IMR-90 (cell line): ENCODE measurements around the gene FRMD4B. TPM values are rescaled to one million over a fixed set of nuclear protein-coding genes. Genes with fewer than 3 reads are reported as not detected.

ENCODE experiments used
- ATAC-seq: fragments of 200-7000 bp; cut with Tn5 transposase; 2 replicates; pipeline ENCODE4 v1.9.1; 2020; ENCODE audit warnings: low read depth, mild to moderate bottlenecking, moderate library complexity
- BruUV-seq: library from RNA; stranded (reverse); fragments of 400-500 nt; replicated peaks from 2 replicates; lab custom pipeline; 2021; lab: Mats Ljungman, UMichigan
- CTCF ChIA-PET: fragments of 300-600 bp; formaldehyde crosslinking; extraction: SDS; loops from one replicate; lab custom pipeline; 2021; ENCODE audit warnings: antibody characterized with exemption; lab: Yijun Ruan, JAX
- POLR2A ChIA-PET: fragments of 300-600 bp; sonication (Branson Sonifier 250); formaldehyde crosslinking; loops from one replicate; lab custom pipeline; 2022; ENCODE audit warnings: antibody characterized with exemption; ENCODE audit not compliant: unreplicated experiment; lab: Charles Lee
- DNase-seq: peaks from one replicate; pipeline ENCODE4 v3.0.0; 2013
- H2AFZ ChIP-seq: replicated peaks from 2 replicates; pipeline ENCODE3; 2013; ENCODE audit warnings: low read length, mild to moderate bottlenecking; ENCODE audit not compliant: poor library complexity
- H2AK5ac ChIP-seq: 2 replicates; pipeline ENCODE4 v1.6.1; 2013; ENCODE audit warnings: low read depth, low read length, inconsistent platforms
- H2AK9ac ChIP-seq: replicated peaks from 2 replicates; pipeline ENCODE3; 2013; ENCODE audit warnings: mild to moderate bottlenecking, low read depth, low read length, moderate library complexity; ENCODE audit not compliant: poor library complexity
- H2BK120ac ChIP-seq: 2 replicates; pipeline ENCODE4 v1.6.1; 2013; ENCODE audit warnings: low read depth, low read length, inconsistent platforms
- H2BK15ac ChIP-seq: 3 replicates; pipeline ENCODE4 v1.6.1; 2013; ENCODE audit warnings: low read depth, low read length, inconsistent platforms
- H2BK20ac ChIP-seq: 2 replicates; pipeline ENCODE4 v1.6.1; 2013; ENCODE audit warnings: low read depth, mild to moderate bottlenecking, inconsistent platforms, low read length, moderate library complexity
- H2BK5ac ChIP-seq: 2 replicates; pipeline ENCODE4 v1.6.1; 2013; ENCODE audit warnings: mild to moderate bottlenecking, low read depth, low read length, inconsistent platforms; ENCODE audit not compliant: poor library complexity, severe bottlenecking
- H3K14ac ChIP-seq: replicated peaks from 2 replicates; pipeline ENCODE4 v1.6.1; 2013; ENCODE audit warnings: low read depth, low read length, inconsistent platforms
- H3K18ac ChIP-seq: 2 replicates; pipeline ENCODE4 v1.6.1; 2013; ENCODE audit warnings: low read depth, low read length, control low read depth
- H3K23ac ChIP-seq: 2 replicates; pipeline ENCODE4 v1.6.1; 2013; ENCODE audit warnings: low read depth, low read length, inconsistent platforms
- H3K27ac ChIP-seq: 2 replicates; pipeline ENCODE4 v1.5.1; 2013; ENCODE audit warnings: mild to moderate bottlenecking, control low read depth, low read length; ENCODE audit not compliant: insufficient read depth
- H3K27me3 ChIP-seq: 2 replicates; pipeline ENCODE4 v1.6.1; 2013; ENCODE audit warnings: low read length; ENCODE audit not compliant: control insufficient read depth, insufficient read depth
- H3K36me3 ChIP-seq: 2 replicates; pipeline ENCODE4 v1.6.1; 2013; ENCODE audit warnings: low read length, mixed read lengths; ENCODE audit not compliant: control insufficient read depth, insufficient read depth
- H3K4ac ChIP-seq: 2 replicates; pipeline ENCODE4 v1.6.1; 2013; ENCODE audit warnings: low read depth, low read length, inconsistent platforms
- H3K4me1 ChIP-seq: 2 replicates; pipeline ENCODE4 v1.6.1; 2013; ENCODE audit warnings: low read length, mixed read lengths; ENCODE audit not compliant: control insufficient read depth, insufficient read depth
- H3K4me2 ChIP-seq: 2 replicates; pipeline ENCODE4 v1.6.1; 2013; ENCODE audit warnings: low read depth, mild to moderate bottlenecking, control low read depth, low read length, moderate library complexity
- H3K4me3 ChIP-seq: 2 replicates; pipeline ENCODE4 v1.5.1; 2013; ENCODE audit warnings: low read depth, mild to moderate bottlenecking, control low read depth, low read length, moderate library complexity; ENCODE audit not compliant: insufficient read depth
- H3K56ac ChIP-seq: 2 replicates; pipeline ENCODE4 v1.6.1; 2013; ENCODE audit warnings: low read length, inconsistent platforms; ENCODE audit not compliant: insufficient read depth; ENCODE audit errors: extremely low read depth
- H3K79me1 ChIP-seq, 2 experiments: 2 replicates each; pipeline ENCODE4 v1.6.1; 2013; ENCODE audit warnings: low read length in 2 of 2, inconsistent platforms in 1 of 2, low read depth in 1 of 2
- H3K9ac ChIP-seq: 2 replicates; pipeline ENCODE4 v1.6.1; 2013; ENCODE audit warnings: low read depth, low read length, control low read depth
- H3K9me1 ChIP-seq: 2 replicates; pipeline ENCODE4 v1.6.1; 2013; ENCODE audit warnings: low read length, inconsistent platforms; ENCODE audit not compliant: insufficient read depth
- H3K9me3 ChIP-seq: 2 replicates; pipeline ENCODE4 v1.6.1; 2013; ENCODE audit warnings: low read length; ENCODE audit not compliant: control insufficient read depth, insufficient read depth
- H4K20me1 ChIP-seq: 2 replicates; pipeline ENCODE4 v1.6.1; 2013; ENCODE audit warnings: low read length, inconsistent platforms; ENCODE audit not compliant: insufficient read depth
- H4K5ac ChIP-seq: 2 replicates; pipeline ENCODE4 v1.6.1; 2013; ENCODE audit warnings: mild to moderate bottlenecking, low read depth, low read length, control low read depth
- H4K8ac ChIP-seq, 2 experiments: 2 replicates each; pipeline ENCODE4 v1.6.1; 2013; ENCODE audit warnings: low read depth in 2 of 2, low read length in 2 of 2, control low read depth in 1 of 2, inconsistent platforms in 1 of 2
- H4K91ac ChIP-seq: 2 replicates; pipeline ENCODE4 v1.6.1; 2013; ENCODE audit warnings: low read depth, low read length, inconsistent platforms; ENCODE audit not compliant: insufficient read depth
- CHD1 ChIP-seq: IDR thresholded peaks from 2 replicates; pipeline ENCODE4 v1.6.1; 2012; ENCODE audit warnings: low read depth, low read length, improper control_type of control experiment
- MAZ ChIP-seq: IDR thresholded peaks from 2 replicates; pipeline ENCODE4 v1.6.1; 2012; ENCODE audit warnings: low read depth, mild to moderate bottlenecking, low read length, improper control_type of control experiment, moderate library complexity, borderline replicate concordance
- MXI1 ChIP-seq: IDR thresholded peaks from 2 replicates; pipeline ENCODE4 v1.6.1; 2012; ENCODE audit warnings: low read depth, mild to moderate bottlenecking, low read length, moderate library complexity, borderline replicate concordance
- NFE2L2 ChIP-seq: fragments of 150-350 bp; IDR thresholded peaks from 2 replicates; pipeline ENCODE4 v1.6.1; 2016; ENCODE audit warnings: low read depth, mild to moderate bottlenecking, low read length
- POLR2A ChIP-seq: IDR thresholded peaks from 2 replicates; pipeline ENCODE4 v1.6.1; 2012; ENCODE audit warnings: mild to moderate bottlenecking, low read depth, low read length
- RFX5 ChIP-seq: IDR thresholded peaks from 2 replicates; pipeline ENCODE4 v1.8.0; 2012; ENCODE audit warnings: low read depth, mild to moderate bottlenecking, low read length, moderate library complexity
- SMC3 ChIP-seq: fragments of 150-350 bp; IDR thresholded peaks from 2 replicates; pipeline ENCODE4 v1.6.1; 2016; ENCODE audit warnings: low read depth, mild to moderate bottlenecking, antibody characterized with exemption, low read length, moderate library complexity
- WGBS, 2 experiments: methylation state at CpG; one replicate each; pipeline versions ENCODE4 v1.1.5 to v1.1.7; 2013; ENCODE audit warnings: missing lambda C conversion rate in 2 of 2; ENCODE audit not compliant: insufficient read length in 1 of 2; ENCODE audit errors: extremely low coverage in 2 of 2; 5-methylcytosine and 5-hydroxymethylcytosine counted together
- dilution Hi-C: fragments of 300-500 bp; cut with HindIII; formaldehyde crosslinking; loops from one replicate; pipeline ENCODE4 v1.14.3; 2018; ENCODE audit warnings: low sequenced_read_pairs; ENCODE audit not compliant: unreplicated experiment
- in situ Hi-C: fragments of 300-500 bp; cut with MboI; formaldehyde crosslinking; loops from 3 replicates; pipeline ENCODE4 v1.14.3; 2019; ENCODE audit warnings: low sequenced_read_pairs, inconsistent platforms, mixed read lengths
- intact Hi-C: fragments of 100-400 bp; cut with micrococcal nuclease; formaldehyde crosslinking; loops from 2 replicates; pipeline ENCODE4 v1.10.0; 2022
- polyA plus RNA-seq, 3 experiments: library from polyadenylated mRNA; depleted of rRNA; stranded (reverse); fragments of >200 nt; gene quantifications; 2 replicates each; pipeline ENCODE4 v1.2.3, GENCODE V29; 2012; ENCODE audit warnings: low replicate concordance in 1 of 3
- total RNA-seq: library from RNA; depleted of rRNA; stranded (reverse); fragments of >200 nt; gene quantifications from 2 replicates; pipeline ENCODE4 v1.2.3, GENCODE V29; 2012
- TF ChIP-seq, protein P1 (sequence below): fragments of 150-350 bp; IDR thresholded peaks from 2 replicates; pipeline ENCODE4 v1.6.1; 2017; ENCODE audit warnings: mild to moderate bottlenecking, antibody characterized with exemption, low read length, low read depth
- TF ChIP-seq, protein P2 (sequence below): fragments of 150-350 bp; IDR thresholded peaks from 2 replicates; pipeline ENCODE4 v1.6.1; 2016; ENCODE audit warnings: low read depth, mild to moderate bottlenecking, low read length, moderate library complexity, borderline replicate concordance

FRMD4B gene
- total and polyA plus RNA-seq, 2 of the 4 experiments (the other 2 are of a cell fraction): 0.14 to 0.36 TPM

DNA sequence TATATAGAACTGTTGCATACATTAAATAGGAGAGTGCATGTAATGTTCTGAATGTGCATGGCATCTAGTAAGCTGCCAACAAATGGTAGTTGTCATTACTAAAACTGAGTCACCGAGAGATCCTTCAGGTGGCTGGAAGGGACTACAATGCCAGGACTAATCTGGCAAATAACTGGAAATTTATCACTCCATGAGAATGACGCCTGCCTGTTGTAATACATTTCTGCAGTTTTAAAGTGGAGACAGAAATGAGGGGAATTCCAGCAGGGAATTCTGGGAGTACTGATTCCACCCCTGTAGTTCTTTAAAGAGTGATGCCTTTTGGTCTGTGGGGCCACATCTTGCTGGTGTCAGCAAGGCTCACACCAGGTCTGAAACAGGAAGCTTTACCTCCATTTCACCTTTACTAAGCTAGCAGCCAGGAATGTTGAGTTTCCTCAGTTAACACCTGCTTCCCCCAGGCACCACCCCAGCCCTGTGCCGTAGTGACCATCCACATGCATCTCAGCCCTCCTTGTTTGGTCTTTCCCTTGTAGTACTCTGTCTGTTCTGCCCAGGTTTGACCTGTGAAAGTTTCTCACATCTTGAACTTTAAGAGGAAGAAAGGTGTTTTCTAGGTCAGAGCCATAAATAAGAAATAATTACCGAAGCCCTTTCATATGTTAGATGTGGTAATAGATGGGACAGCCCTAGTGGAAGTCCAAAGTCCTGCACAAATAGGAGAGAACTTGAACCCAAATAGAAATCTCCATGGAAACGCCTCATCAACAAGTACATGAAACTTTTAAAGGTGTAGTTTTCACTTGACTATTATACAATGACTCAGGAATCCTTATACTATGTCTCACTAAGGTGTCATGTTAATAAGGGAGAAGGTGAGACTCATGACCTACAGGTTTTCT is 206.8 kb downstream of the FRMD4B start (continued):
- TF ChIP-seq, protein P1, sequence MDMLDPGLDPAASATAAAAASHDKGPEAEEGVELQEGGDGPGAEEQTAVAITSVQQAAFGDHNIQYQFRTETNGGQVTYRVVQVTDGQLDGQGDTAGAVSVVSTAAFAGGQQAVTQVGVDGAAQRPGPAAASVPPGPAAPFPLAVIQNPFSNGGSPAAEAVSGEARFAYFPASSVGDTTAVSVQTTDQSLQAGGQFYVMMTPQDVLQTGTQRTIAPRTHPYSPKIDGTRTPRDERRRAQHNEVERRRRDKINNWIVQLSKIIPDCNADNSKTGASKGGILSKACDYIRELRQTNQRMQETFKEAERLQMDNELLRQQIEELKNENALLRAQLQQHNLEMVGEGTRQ: no peak

DNA sequence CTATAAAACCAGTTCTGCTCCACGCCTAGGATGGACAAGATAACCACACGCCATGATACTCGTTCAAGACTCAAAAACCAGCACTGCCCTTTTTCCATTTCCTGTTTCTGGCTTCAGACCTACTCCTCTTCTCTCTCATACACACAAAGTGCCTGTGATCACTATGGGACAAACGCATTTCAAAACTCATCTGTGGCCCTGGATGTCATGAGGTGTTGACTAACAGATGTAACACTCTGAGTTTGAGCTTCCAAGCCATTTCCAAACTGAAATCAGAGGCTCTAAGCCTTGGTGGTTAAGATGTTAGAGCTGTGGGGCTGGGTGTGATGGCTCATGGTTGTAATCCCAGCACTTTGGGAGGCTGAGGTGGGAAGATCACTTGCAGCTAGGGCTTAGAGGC is 207.8 kb downstream of the FRMD4B start:
- Histone ChIP-seq H3K56ac (no peak overlapping the region), H3K4me3 (no peak overlapping the region), H3K14ac (no peak overlapping the region), H2AK5ac (no peak overlapping the region), H3K4ac (no peak overlapping the region), H2BK15ac (no peak overlapping the region), H3K4me2 (no peak overlapping the region), H3K23ac (no peak overlapping the region), H3K9me1 (no peaks in the 10 kb centered on the region), H2BK120ac (no peak overlapping the region), H3K9ac (no peak overlapping the region), H3K18ac (no peak overlapping the region), H4K20me1 (no peaks in the 10 kb centered on the region), H4K91ac (no peak overlapping the region), H4K5ac (no peak overlapping the region), H3K36me3 (no peaks in the 10 kb centered on the region), H3K9me3 (no peaks in the 10 kb centered on the region), H3K27me3 (no peaks in the 10 kb centered on the region), H4K8ac (no peak overlapping the region), H3K4me1 (peaks cover 4% of the 10 kb centered on the region), H2BK20ac (no peak overlapping the region), H2AK9ac (no peak overlapping the region), H2AFZ (no peak overlapping the region), H3K27ac (no peak overlapping the region), H3K79me1 (no peaks in the 10 kb centered on the region), H2BK5ac (no peak overlapping the region)
- TF ChIP-seq, protein P2, sequence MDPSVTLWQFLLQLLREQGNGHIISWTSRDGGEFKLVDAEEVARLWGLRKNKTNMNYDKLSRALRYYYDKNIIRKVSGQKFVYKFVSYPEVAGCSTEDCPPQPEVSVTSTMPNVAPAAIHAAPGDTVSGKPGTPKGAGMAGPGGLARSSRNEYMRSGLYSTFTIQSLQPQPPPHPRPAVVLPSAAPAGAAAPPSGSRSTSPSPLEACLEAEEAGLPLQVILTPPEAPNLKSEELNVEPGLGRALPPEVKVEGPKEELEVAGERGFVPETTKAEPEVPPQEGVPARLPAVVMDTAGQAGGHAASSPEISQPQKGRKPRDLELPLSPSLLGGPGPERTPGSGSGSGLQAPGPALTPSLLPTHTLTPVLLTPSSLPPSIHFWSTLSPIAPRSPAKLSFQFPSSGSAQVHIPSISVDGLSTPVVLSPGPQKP: no peak
- TF ChIP-seq CHD1: no peak
- no peak for TF ChIP-seq RFX5
- no peak for TF ChIP-seq MAZ
- TF ChIP-seq, protein P1: no peak
- TF ChIP-seq NFE2L2: no peak
- no peak for TF ChIP-seq SMC3
- no peak for TF ChIP-seq MXI1
- TF ChIP-seq POLR2A: no peak
- dilution Hi-C loops: no loop called here
- ChIA-PET CTCF (interaction anchor here (0.6 kb wide), 1 partner anchor 128 kb away, joined by 3 read pairs; no protein-coding TSS in a partner anchor), POLR2A (no interaction called here)
- intact Hi-C loops: no loop called here
- no peak for DNase-seq
- ATAC-seq: no peak
- in situ Hi-C loops: no loop called here
- BruUV-seq: no TSS peak
- WGBS, 2 experiments: no CpG with 5 or more reads among the region's 4 CpGs
